Measurements from ENCODE around the gene DHCR7.

DNA sequence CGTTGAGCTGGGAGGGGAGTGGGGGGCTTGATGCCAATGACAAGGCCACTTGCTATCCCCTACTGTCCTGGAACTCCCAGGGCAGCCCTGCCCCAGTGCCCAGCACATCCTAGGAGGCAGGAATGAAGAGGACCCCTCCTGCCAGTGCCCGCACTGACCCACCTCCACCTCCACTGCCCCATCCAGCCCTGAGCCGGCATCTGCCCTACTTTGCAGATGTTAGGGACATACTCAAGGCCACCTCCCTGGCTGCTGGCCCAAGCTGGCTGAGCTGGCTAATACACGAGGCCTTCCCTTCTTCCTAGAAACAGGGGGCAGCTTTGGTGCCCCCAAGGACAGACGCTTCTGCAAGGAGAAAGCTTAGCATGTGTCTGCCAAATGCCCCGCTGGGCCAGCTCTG, 10.8 kb downstream of the DHCR7 start:
- TF ChIP-seq YY1 (IDR thresholded peaks at IDR 0.05; ENCODE audit: insufficient read depth, insufficient read length), result no peak
- TF ChIP-seq ZNF274 (IDR thresholded peaks at IDR 0.05; ENCODE audit: low read depth, low read length), result no peak
